GM19397 (cell line): ENCODE data around the gene LAMA1.
"Not testable (repeated sequence)": the region's sequence is repeated elsewhere in the genome, so short reads cannot be mapped to it uniquely, and the experiment has no call there.

Source experiments
- ATAC-seq: cut with Tn5 transposase; IDR thresholded peaks from one replicate; pipeline ENCODE4 v1.9.1; 2021; ENCODE audit warnings: mild to moderate bottlenecking, moderate library complexity; ENCODE audit not compliant: unreplicated experiment

The LAMA1 gene

DNA sequence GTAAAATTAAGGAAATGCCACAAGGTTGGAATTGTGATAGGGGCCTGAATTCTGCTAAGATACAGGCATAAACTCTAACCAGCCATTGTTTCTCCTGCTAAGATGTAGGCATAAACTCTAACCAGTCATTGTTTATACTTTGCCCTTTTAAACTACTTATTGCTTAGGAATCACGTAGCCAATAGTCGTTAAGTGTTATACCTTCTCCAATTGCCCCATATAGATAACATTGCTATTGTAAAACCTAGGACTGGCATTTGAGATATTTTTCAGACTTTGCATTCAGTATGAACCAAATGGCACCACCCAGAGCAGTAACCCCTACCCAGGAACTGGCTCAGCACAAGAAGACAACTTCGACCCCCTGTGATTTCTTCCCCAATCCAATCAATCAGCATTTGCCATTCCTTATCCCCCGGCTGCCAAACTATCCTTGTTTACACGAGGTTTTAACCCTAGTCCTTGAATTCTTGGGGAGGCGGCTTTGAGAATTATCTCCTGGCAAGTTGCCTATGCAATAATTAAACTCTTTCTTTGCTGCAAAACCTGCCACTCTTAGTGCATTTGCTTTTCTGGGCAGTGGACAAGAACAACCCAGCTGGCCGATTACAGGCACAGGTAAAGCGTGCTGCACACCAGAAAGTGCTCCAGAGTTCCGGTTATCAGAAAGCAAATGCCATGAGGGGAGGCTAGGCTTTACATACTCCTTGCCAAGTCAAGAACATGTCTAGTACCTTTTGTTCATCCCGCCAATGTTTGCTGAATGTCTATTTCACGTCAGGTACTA lies 167.6 kb downstream of the LAMA1 start:
- ATAC-seq = no peak

DNA sequence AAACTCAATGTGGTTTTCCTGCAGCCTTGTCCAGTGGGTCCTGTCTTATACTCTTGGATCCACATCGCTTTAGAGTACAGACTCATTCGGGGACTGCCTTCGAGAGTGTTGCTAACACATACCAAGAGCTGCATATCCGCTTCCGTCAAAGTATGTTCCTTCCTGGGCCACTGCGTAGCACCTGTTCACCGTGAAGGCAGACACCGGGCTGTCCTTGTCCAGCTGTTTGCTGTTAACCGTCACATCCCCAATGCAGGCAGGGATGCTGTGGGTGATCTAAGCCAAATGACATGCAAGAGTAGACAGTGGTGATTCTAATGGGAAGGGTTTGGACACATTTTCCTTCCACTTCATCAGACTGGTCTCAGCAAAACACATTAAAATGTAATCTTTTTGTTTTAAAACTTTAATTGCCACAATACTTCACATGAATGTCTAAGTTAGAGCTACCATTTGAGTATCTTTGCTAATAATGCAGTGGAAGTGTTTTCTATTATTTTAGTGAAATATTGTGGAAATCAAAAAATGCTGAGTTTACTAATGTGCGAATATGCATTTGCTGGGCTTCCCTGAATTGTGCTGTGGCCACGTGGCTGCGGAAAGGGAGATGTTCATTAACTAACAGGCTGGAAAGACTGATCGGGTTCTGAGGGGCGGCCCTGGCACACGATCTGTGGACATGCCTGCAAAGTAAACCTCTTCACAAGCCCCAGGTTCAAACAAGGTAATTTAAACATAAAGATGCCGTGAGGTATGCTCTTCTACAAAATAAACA lies 169.1 kb downstream of the LAMA1 start:
- no peak for ATAC-seq

- no peak for ATAC-seq
These were observed 170.1 kb downstream of the LAMA1 start for GRCh38 chr18:6947338-6948030.

GRCh38 chr18:6943143-6943542 lies 174.5 kb downstream of the LAMA1 start:
- ATAC-seq = no peak

DNA sequence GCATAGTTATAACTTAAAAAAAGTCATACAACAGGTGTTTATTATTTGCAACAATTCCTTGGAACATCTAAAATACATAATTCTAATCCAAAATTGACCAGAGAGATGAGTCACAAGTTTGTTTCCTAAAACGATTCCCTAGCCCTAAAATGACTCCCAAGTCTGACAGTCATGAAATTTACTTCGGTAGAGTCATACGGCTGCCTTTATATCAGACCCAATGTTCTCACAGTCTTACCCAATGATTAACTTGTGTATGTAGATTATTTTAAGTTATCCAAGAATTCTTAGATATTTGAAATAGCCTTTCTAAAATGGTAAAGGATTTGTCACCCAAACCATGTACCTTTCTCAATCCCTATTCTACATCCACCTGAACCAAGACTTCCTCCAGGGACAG lies 174.9 kb downstream of the LAMA1 start:
- no peak for ATAC-seq

DNA sequence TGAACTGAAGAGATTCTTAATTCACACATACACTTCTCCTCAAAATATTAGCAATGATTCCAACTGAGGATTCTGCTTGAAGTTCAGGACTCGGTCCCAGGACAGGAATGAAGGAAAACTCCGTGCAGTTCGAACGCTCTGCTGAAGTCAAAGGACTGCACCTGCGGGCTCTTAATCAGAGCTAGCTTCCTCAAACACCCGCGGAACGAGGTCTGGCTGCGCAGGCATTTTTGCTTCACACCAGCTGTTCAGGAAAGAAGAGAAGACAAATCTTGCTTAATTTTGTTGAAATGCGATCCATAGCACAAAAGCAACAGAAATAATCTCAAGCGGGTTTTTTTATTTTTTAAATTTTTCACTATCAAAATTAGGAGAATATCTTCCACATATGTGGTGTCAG lies 175.6 kb downstream of the LAMA1 start:
- ATAC-seq = no peak

GRCh38 chr18:6940451-6940850 lies 177.1 kb downstream of the LAMA1 start:
- ATAC-seq = no peak

GRCh38 chr18:6939972-6940371 lies 177.6 kb downstream of the LAMA1 start:
- no peak for ATAC-seq

GRCh38 chr18:6938403-6938802 lies 179.2 kb downstream of the LAMA1 start:
- not testable (repeated sequence) for ATAC-seq

DNA sequence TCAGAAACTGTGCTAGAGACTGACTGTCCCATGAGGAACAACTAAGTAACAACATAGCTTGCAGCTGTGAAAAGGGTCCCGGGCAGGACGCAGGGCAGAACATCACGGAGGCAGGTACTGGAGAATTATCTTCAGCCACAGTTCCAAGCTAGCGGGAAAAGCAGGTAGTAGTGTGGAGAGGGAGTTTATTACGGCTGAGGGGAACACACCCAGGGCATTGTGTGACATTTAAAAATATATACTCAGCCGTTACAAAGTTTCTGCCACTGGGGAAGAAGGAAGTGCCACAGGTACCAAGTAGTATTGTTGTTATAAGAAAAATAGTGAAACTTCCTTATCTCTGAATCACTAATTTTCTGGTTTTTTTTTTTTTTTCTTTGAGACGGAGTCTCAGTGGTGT lies 179.6 kb downstream of the LAMA1 start:
- ATAC-seq = no peak

DNA sequence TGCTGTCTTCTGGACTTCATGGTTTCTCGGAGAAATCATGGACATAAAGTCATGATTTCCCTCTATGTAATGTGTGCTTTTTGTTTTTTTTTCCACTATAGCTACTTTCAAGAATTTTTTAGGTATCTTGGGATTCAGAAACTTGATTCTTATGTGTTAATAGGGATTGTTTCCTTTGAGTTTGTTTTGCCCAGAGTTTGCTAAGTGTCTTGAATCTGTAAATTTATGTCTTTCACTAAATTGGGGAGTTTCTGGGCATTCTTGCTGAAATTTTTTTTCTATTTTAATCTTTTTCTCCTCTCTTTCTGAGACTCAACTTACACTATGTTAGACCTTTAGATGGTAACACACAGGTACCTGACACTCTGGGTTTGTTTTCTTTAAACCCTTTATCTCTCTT lies 182.7 kb downstream of the LAMA1 start:
- no peak for ATAC-seq

DNA sequence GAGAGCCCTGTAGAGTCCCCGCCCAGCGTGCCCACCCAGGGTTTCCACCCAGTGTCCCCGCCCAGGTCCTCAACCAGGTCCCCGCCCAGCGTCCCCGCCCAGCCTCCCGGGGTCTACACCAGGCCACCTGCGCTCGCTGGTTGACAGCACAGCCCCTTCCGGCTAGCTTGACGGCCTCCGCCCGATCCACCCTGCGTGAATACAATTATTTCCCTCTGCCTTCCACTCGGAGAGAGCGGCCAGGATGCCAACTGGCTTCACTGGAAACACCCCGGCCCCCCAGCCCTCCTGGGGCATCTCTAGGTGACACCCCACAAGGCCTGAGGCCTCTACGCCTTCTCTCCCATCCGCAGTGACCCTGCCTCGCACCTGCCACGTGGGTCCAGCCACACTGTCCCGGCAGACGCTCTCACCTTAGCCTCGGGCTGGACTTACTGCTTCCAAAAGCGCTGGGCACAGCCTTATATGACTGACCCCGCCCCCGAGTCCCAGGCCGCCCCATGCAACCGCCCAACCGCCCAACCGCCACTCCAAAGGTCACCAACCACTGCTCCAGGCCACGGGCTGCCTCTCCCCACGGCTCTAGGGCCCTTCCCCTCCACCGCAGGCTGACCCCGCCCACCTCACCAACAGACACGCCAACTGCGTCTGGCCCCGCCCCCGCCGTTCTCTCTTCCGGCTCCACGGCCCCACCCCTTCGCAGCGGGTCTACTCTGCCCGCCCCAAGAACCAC lies 188.1 kb downstream of the LAMA1 start:
- no peak for ATAC-seq

GRCh38 chr18:6928359-6928758 lies 189.2 kb downstream of the LAMA1 start:
- ATAC-seq = no peak

- no peak for ATAC-seq
These were observed 190.4 kb downstream of the LAMA1 start for GRCh38 chr18:6927153-6927552.

GRCh38 chr18:6923220-6923619 lies 194.4 kb downstream of the LAMA1 start:
- no peak for ATAC-seq

- ATAC-seq = no peak
These were observed 196.0 kb downstream of the LAMA1 start for GRCh38 chr18:6921571-6921970.

DNA sequence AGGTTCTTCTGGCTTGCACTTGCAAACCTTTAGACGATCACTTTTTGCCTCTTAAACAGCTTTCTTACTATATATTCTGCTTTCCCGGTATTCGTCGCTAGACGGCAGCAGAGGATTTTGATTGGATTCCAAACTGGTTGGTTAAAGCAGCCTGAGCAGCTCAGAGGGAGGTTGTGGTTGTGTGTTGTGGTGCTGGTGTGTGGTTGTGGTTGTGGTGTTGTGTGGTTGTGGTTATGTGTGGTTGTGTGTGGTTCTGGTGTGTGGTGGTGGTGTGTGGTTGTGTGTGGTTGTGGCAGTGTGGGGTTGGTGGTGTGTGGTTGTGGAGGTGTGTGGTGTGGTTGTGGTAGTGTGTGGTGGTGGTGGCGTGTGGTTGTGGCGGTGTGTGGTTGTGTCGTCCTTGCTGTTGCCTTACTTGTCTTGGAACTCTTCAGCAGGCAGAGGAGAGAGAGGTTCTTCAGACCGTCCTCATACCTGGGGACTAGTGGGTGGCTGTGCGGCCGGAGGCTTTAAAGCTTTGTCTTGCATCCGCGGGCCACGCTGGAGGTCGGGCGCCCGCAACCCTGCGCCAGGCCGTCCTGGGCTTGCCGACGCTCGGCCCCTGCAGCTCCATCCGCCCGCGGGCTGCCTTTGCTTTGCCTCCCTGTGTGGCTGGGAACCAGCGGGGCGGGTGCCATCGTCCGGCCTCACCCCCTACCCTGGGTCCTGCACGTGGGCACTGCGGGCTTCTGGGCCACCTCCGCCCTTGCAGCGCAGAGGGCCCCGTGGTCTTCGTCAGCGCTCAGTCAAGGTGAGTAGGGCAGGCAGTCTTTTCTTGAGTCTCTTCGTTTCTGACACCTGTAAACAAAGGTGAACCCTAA lies 197.3 kb downstream of the LAMA1 start:
- no peak for ATAC-seq

- no peak for ATAC-seq
These were observed 200.5 kb downstream of the LAMA1 start for GRCh38 chr18:6917072-6917471.

- no peak for ATAC-seq
These were observed 216.2 kb downstream of the LAMA1 start for GRCh38 chr18:6901286-6901926.

GRCh38 chr18:6891788-6892187 lies 225.8 kb downstream of the LAMA1 start:
- no peak for ATAC-seq
